HG02981 (cell line): ENCODE measurements around the gene ADCY10.
"Not testable (repeated sequence)": the region's sequence is repeated elsewhere in the genome, so short reads cannot be mapped to it uniquely, and the experiment has no call there.

ENCODE experiments used
- ATAC-seq: cut with Tn5 transposase; IDR thresholded peaks from one replicate; pipeline ENCODE4 v1.9.1; 2021; ENCODE audit warnings: mild to moderate bottlenecking, moderate library complexity; ENCODE audit not compliant: unreplicated experiment

The ADCY10 gene

DNA sequence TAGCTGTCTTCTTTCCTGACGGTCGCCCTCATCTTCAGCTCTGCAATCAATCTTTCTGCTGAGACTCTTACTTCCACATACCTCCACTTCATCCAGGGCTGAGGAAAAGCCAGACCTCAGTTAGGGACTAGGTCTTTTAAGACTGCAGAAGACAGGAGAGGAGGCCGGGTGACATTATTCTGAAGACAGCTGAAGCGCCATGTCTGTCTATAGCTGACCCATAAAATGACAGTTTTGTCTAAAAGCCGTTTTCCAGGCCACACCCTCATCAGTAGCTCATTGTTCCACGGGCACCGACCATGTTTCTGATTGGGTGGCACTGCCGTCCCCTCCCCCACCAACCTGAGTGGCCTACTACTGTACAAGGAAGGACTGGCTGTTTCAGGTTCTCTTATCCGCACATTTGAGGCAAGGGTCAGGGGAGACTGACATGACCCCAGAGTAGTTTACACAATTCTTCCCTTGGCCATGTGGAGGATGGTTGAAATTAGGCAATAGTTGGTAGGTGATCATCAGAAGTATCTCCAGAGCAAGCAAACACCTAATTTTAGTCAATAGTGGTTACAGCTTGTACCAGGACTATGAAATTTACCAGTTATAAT lies at the start of gene ADCY10:
Gene ADCY10, minus strand, starts transcription at position 240 of the 602 bp plus-strand sequence. CDS start 8,994 bp downstream, outside the sequence.
- ATAC-seq: no peak

- no peak for ATAC-seq
Observed at GRCh38 chr1:167957710-167958109, 43.8 kb upstream of the ADCY10 start.

GRCh38 chr1:167955915-167956314 lies 42.0 kb upstream of the ADCY10 start:
- ATAC-seq: no peak

DNA sequence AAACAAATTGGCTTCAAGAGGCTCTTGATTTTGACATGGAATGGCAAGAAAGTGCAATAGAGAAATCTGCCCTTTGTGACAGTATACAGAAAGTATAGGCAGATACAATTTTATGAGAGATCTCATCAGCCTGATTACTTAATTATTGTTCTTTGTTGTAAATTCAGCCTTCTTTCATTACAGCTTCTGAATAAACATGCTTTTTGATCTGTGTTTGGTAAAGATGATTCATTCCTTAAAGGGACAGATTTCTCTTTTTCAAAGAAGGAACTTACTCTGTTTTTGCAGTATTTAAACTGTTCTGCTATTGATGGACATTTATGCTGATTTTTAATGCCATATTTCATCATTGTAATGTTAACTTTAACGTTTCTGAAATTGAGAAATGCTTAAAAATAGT lies 36.6 kb upstream of the ADCY10 start:
- no peak for ATAC-seq

- ATAC-seq: no peak
Observed at GRCh38 chr1:167949785-167950184, 35.9 kb upstream of the ADCY10 start.

- no peak for ATAC-seq
Observed at GRCh38 chr1:167947733-167948132, 33.8 kb upstream of the ADCY10 start.

GRCh38 chr1:167943541-167943940 lies 29.6 kb upstream of the ADCY10 start:
- ATAC-seq: no peak

DNA sequence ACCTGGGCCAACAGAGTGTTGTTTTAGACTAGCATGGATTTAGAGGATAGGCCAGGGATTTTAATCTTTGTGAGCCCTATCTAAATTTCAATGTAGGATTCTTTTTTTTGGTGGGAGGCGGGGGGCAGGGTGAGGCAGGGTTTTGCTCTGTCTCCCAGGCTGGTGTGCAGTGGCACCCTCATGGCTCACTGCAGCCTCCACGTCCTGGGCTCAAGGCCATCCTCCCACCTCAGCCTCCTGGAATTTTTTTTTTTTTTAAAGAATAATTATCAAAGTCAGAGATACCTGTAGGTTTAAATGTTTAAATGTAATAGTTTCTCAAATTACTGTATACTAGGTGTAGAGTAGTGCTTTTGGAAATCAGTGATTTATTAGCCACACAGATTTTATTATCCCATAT lies 26.3 kb upstream of the ADCY10 start:
- ATAC-seq: no peak

- no peak for ATAC-seq
Observed at GRCh38 chr1:167938080-167938636, 24.2 kb upstream of the ADCY10 start.

- no peak for ATAC-seq
Observed at GRCh38 chr1:167937709-167938010, 23.7 kb upstream of the ADCY10 start.

GRCh38 chr1:167936930-167937708 lies 23.2 kb upstream of the ADCY10 start, which contains the start of gene MPC2:
Gene MPC2 (minus strand): TSS chr1:167937072. CDS start chr1:167935841, 1,231 bp downstream.
- peak; percentile 11 for ATAC-seq

DNA sequence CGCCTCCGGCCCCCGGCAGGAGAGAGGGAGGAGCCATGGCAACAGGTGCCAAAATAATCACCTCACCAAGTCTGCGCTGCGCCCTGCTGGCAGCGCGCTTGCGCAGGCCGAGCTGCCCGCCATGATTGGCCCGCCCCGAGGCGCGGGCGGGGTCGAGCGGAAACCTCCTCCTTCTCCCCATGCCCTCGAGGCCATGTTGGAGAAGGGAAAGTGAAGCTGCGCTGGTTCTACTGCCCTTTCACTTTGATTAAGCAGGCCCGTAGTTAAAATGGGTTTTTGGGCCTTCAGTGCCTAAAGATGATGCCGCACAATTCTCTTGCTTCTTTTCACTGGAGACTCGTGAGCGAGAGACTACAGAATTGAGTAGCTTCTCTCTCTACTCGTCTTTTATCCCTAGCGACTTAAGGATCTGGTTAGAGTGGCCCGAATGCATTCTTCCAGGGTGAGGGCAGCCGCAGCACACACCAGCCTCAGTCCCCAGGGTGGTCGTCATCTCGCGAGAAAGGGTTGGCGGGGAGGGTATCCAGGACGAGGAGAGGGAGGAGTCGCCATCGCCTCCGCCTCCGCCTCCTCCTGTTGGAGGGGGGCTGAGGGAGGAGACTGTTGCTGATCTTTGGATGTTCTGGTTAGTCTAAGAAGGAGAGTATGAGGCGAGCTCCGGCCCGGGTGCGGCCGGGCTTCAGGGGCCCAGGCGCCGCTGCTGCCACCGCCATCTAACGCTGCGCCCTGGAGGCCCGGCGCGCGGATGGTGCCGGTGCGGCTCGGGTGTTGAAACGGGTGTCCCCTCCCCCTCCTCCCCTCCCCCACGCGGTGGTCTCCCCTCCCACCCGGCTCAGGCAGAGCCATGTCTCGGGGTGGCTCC lies 22.4 kb upstream of the ADCY10 start, which contains the start of gene DCAF6:
Gene DCAF6, plus strand, starts transcription at position 616 of the 862 bp plus-strand sequence. Its CDS starts 229 bp downstream, at position 845.
- peak; percentile 79 for ATAC-seq

DNA sequence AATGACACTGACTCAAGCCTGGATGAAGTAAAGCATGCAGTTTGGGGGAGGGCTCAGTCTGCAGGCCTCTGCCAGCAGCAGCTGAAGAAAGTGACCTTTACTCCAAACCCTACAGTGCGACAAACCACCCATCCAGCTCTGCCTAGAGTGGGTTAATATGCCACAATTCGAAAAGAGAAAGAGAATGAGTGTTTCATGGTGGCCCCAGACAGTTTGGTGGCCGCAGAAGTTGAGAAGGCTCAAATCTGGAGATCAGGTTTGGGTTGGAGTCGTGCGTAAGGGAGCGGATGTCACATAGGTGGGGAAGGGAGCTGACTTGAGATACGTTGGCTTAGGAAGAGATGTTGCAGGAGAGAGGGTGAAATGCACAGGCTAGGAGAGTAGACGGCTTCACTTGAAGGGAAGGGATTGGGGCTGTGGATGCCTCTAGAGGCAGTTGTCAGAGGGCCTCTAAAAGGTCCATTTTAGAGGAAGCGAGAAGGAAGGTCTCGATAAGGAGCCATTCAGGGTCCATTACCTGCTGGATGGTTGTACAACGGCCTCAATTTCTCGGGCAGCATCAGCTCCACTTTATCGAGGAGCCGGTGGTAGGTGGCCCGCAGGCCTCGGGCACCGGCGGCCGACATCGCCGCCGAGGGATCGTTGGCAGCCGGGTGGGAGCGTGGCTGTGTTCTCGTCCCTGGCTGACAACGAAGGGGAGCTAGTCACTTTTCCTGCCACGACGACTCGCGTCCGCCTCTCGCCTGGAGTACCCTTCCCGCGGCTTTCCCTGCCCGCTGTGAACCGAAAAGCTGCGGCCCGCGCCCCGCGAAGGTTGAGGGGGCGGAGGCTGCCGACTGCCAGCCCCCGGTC lies 21.5 kb upstream of the ADCY10 start:
- peak; percentile 11 for ATAC-seq

- ATAC-seq: no peak
Observed at GRCh38 chr1:167934426-167935215, 20.7 kb upstream of the ADCY10 start.

GRCh38 chr1:167933788-167934187 lies 19.9 kb upstream of the ADCY10 start:
- ATAC-seq: no peak

DNA sequence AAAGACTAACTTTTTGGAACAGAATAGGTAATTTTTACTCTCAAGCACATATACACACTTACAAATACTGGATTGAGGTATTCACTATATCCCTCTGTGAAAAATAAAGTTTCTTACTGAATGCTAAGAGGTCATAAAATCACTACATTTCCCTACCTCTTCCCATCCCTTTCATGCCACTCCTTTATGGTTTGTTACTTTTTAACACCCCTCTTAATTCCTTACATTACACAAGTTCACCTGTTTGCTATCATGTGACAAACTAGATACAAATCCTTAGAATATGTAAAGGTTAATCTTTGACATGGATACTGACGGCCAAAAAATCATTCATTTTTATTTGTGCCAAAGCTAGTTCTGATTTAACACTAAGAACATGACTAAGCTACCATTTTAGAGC lies 15.8 kb upstream of the ADCY10 start:
- no peak for ATAC-seq

DNA sequence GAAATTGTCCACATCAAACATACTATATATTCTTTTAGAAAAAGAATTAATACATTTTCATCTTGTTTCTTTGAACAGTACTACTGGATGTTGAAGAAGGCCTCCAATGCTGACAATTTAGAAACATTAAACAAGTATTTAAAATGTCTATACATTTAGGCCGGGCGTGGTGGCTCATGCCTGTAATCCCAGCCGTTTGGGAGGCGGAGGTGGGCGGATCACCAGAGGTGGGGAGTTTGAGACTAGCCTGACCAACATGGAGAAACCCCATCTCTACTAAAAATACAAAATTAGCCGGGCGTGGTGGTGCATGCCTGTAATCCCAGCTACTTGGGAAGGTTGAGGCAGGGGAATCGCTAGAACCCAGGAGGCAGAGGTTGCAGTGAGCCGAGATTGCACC lies 15.0 kb upstream of the ADCY10 start:
- ATAC-seq: not testable (repeated sequence)

DNA sequence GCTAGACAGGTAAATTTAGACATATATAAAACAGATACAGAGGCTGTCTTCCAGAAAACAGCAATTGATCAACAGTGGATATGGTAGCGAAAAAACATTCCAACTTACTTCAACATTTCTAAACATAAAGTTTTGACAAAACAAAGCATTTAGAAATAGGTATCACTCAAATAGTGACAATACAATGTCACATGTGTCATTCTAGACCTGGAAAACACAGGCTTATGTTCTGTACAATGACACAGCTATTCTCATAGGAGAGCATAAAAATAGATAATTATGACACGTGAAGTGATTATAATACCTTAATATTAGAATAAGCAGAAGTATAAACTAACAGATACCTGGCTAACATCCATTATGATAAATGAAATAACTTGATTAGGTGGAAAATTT lies 14.5 kb upstream of the ADCY10 start:
- ATAC-seq: no peak

DNA sequence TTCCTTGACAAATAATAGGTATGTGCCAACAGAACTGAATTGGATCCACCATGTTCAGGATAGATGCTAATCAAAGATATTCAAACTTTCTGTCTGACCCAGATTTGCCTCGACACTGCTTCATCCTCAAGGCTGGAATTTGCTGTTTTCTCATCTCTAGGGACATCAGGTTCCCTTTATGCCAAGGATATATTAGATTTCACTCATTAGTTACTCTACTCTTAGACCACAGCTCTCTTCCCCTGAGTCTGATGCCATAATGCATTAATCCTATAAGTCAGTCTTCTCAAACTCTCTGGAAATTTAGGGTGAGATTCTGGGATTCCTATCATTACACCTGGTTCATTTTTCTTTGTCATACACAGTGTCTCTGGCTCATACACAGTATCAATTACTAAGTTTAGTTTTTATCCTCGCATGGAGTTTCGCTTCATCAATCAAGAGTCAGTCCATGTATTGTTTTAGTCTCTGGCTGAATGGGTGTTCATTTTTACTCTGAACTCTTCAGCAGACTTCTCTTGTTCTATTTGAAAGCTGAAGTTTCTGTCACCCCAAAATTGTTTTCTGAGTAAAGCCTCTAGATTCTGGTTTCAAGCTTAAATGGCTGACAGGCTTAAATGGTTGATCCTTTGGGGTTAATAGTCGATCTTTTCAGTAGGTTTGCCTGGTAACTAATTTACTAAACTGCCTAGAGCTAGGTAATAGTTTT lies 13.3 kb upstream of the ADCY10 start:
- ATAC-seq: peak; percentile 54
